Lower leg skin (tissue), 3 donors: ENCODE results near the gene IL10.

Experiments
- POLR2A ChIP-seq, 2 donors: fragments of 450-650 bp; IDR thresholded peaks; one replicate each; pipeline ENCODE4 v1.6.1; 2016 to 2017; ENCODE audit warnings: antibody characterized with exemption in 2 of 2, mild to moderate bottlenecking in 1 of 2, moderate library complexity in 1 of 2
- TF ChIP-seq, protein P1 (sequence below), 3 donors: fragments of 450-650 bp; IDR thresholded peaks; one replicate each; pipeline ENCODE4 v1.5.1; 2016; ENCODE audit warnings: antibody characterized with exemption in 3 of 3, mild to moderate bottlenecking in 3 of 3, moderate library complexity in 2 of 3

DNA sequence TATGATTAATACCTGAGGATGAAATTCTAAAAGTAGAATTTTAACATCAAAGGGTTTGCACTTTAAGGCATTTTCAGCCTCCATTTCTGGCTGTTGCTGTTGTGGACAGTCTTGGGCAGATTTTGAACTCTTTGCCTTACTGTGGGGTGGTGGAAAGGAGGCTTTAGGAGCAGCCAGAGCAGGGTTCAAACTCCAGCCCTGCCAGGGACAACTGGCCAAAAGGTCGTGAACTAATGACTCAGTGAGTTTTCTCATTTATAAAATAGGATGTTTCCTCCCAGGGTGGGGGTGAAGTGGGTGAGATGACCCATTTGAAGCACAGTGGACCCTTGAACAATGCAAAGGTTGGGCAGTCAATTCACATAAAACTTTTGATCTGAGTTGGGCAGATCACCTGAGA, 50.8 kb downstream of the IL10 start:
- TF ChIP-seq, protein P1, sequence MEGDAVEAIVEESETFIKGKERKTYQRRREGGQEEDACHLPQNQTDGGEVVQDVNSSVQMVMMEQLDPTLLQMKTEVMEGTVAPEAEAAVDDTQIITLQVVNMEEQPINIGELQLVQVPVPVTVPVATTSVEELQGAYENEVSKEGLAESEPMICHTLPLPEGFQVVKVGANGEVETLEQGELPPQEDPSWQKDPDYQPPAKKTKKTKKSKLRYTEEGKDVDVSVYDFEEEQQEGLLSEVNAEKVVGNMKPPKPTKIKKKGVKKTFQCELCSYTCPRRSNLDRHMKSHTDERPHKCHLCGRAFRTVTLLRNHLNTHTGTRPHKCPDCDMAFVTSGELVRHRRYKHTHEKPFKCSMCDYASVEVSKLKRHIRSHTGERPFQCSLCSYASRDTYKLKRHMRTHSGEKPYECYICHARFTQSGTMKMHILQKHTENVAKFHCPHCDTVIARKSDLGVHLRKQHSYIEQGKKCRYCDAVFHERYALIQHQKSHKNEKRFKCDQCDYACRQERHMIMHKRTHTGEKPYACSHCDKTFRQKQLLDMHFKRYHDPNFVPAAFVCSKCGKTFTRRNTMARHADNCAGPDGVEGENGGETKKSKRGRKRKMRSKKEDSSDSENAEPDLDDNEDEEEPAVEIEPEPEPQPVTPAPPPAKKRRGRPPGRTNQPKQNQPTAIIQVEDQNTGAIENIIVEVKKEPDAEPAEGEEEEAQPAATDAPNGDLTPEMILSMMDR (IDR thresholded peaks at IDR 0.05) = no peak
- no peak for TF ChIP-seq POLR2A (IDR thresholded peaks at IDR 0.05)
